Progenitor cell of endocrine pancreas (in vitro differentiated cells): Measurements from ENCODE around the gene TUBA1A. TPM values are rescaled to one million over a fixed set of nuclear protein-coding genes. Genes with fewer than 3 reads are reported as not detected.
A peak's percentile ranks its signal among the peaks of the same experiment; 100 is the strongest.
"Not testable (repeated sequence)": the region's sequence is repeated elsewhere in the genome, so short reads cannot be mapped to it uniquely, and the experiment has no call there.

Experiments used
- DNase-seq: peaks from one replicate; pipeline ENCODE4 v3.0.0; 2021; ENCODE audit warnings: low spot score; ENCODE audit not compliant: unreplicated experiment
- H3K27ac Mint-ChIP-seq: 2 replicates; pipeline ENCODE4 v1.8.0; 2021; ENCODE audit warnings: mild to moderate bottlenecking, moderate library complexity, mixed read lengths
- H3K27me3 Mint-ChIP-seq: 2 replicates; pipeline ENCODE4 v1.8.0; 2021; ENCODE audit warnings: mixed read lengths
- H3K36me3 Mint-ChIP-seq: 2 replicates; pipeline ENCODE4 v1.8.0; 2022; ENCODE audit warnings: mixed read lengths; ENCODE audit not compliant: insufficient read depth
- H3K4me1 Mint-ChIP-seq: 2 replicates; pipeline ENCODE4 v1.8.0; 2021; ENCODE audit warnings: low read depth, mixed read lengths
- H3K4me3 Mint-ChIP-seq: 2 replicates; pipeline ENCODE4 v1.8.0; 2021; ENCODE audit warnings: low read depth, mild to moderate bottlenecking, moderate library complexity, mixed read lengths
- H3K9me3 Mint-ChIP-seq: 2 replicates; pipeline ENCODE4 v1.8.0; 2021; ENCODE audit warnings: low read depth, mixed read lengths
- CTCF ChIP-seq: fragments of 200-600 bp; sonication (generic); IDR thresholded peaks from one replicate; pipeline ENCODE4 v1.5.0; 2021; ENCODE audit warnings: antibody characterized with exemption, mild to moderate bottlenecking; ENCODE audit not compliant: unreplicated experiment
- total RNA-seq: library from RNA; stranded (reverse); gene quantifications from 2 replicates; pipeline ENCODE4 v1.2.1, GENCODE V29; 2021

TUBA1A gene
- total RNA-seq, 1 donor from 2014 or later = 652 TPM

- Mint-ChIP-seq H3K27ac (no peak overlapping the region), H3K9me3 (no peaks in the 10 kb centered on the region), H3K4me3 (no peak overlapping the region), H3K27me3 (peaks cover 7% of the 10 kb centered on the region), H3K36me3 (peaks cover 6% of the 10 kb centered on the region), H3K4me1 (peaks cover 3% of the 10 kb centered on the region)
- DNase-seq = no peak
- TF ChIP-seq CTCF = no peak
These were observed 2.1 kb upstream of the TUBA1A start for GRCh38 chr12:49190974-49191373.

GRCh38 chr12:49189731-49190716 is 1.1 kb upstream of the TUBA1A start:
- Mint-ChIP-seq H3K4me1 (peaks cover 3% of the 10 kb centered on the region), H3K4me3 (no peak overlapping the region), H3K27me3 (peaks cover 7% of the 10 kb centered on the region), H3K9me3 (no peaks in the 10 kb centered on the region), H3K27ac (peak overlapping the region; percentile 9), H3K36me3 (peaks cover 10% of the 10 kb centered on the region)
- no peak for DNase-seq
- TF ChIP-seq CTCF = no peak

GRCh38 chr12:49188201-49188915 is 522 bp downstream of the TUBA1A start:
- Mint-ChIP-seq H3K9me3 (no peaks in the 10 kb centered on the region), H3K27ac (peak overlapping the region; percentile 98), H3K4me1 (peaks cover 3% of the 10 kb centered on the region), H3K36me3 (peaks cover 17% of the 10 kb centered on the region), H3K27me3 (peaks cover 7% of the 10 kb centered on the region), H3K4me3 (peak overlapping the region; percentile 98)
- DNase-seq = peak; percentile 19
- TF ChIP-seq CTCF = no peak

GRCh38 chr12:49187184-49187583 is 1.7 kb downstream of the TUBA1A start:
- peak overlapping the region; percentile 98 for H3K4me3 Mint-ChIP-seq
- no peak for DNase-seq

GRCh38 chr12:49186307-49186706 is 2.6 kb downstream of the TUBA1A start:
- Mint-ChIP-seq H3K36me3 (peaks cover 17% of the 10 kb centered on the region), H3K4me3 (peak overlapping the region; percentile 46)
- H3K27me3 Mint-ChIP-seq, DNase-seq, H3K27ac Mint-ChIP-seq, H3K4me1 Mint-ChIP-seq, H3K9me3 Mint-ChIP-seq: not testable (repeated sequence)

More at GRCh38 chr12:49187184-49187583, 1.7 kb downstream of the TUBA1A start:
- Mint-ChIP-seq H3K27me3 (no peaks in the 10 kb centered on the region), H3K27ac (peak overlapping the region; percentile 62), H3K36me3 (peaks cover 17% of the 10 kb centered on the region), H3K4me1 (peaks cover 3% of the 10 kb centered on the region), H3K9me3 (no peaks in the 10 kb centered on the region)
- no peak for TF ChIP-seq CTCF

GRCh38 chr12:49184697-49185096 is 4.2 kb downstream of the TUBA1A start:
- H3K4me3 Mint-ChIP-seq, H3K27ac Mint-ChIP-seq, DNase-seq, H3K9me3 Mint-ChIP-seq, H3K4me1 Mint-ChIP-seq, H3K27me3 Mint-ChIP-seq: not testable (repeated sequence)
- H3K36me3 Mint-ChIP-seq = peaks cover 17% of the 10 kb centered on the region

- not testable (repeated sequence) for H3K27ac Mint-ChIP-seq, H3K4me1 Mint-ChIP-seq, H3K4me3 Mint-ChIP-seq, DNase-seq, H3K9me3 Mint-ChIP-seq, H3K27me3 Mint-ChIP-seq
- peaks cover 17% of the 10 kb centered on the region for H3K36me3 Mint-ChIP-seq
These were observed 5.5 kb downstream of the TUBA1A start for GRCh38 chr12:49183214-49183950.
